ENCODE measurements around the gene TNIK. TPM values are rescaled to one million over a fixed set of nuclear protein-coding genes. Genes with fewer than 3 reads are reported as not detected.
A peak's percentile ranks its signal among the peaks of the same experiment; 100 is the strongest.

The TNIK gene
- total RNA-seq, 2 donors from 2014 or later = 9.0 to 11.6 TPM

- Histone ChIP-seq H3K36me3 (no peaks in the 10 kb centered on the region), H3K4me1 (peaks cover 0 to 29% of the 10 kb centered on the region in 2 donors), H3K27me3 (no peaks in the 10 kb centered on the region), H3K27ac (peak overlapping the region; percentile 46 to 65), H3K4me3 (no peak overlapping the region), H3K9me3 (no peaks in the 10 kb centered on the region)
- DNase-seq (ENCODE audit: low spot score) = no peak
- TF ChIP-seq CTCF (IDR thresholded peaks at IDR 0.05) = no peak
Observed at GRCh38 chr3:171283848-171284222, 176.4 kb downstream of the TNIK start.

GRCh38 chr3:171283183-171283847, 176.9 kb downstream of the TNIK start:
- no peak for TF ChIP-seq CTCF (IDR thresholded peaks at IDR 0.05)
- peaks cover 0 to 29% of the 10 kb centered on the region in 2 donors for H3K4me1 ChIP-seq
- no peaks in the 10 kb centered on the region for H3K27me3 ChIP-seq
- no peak for DNase-seq (ENCODE audit: low spot score)
- H3K36me3 ChIP-seq = no peaks in the 10 kb centered on the region
- no peaks in the 10 kb centered on the region for H3K9me3 ChIP-seq
- peak overlapping the region; percentile 46 to 65 for H3K27ac ChIP-seq
- no peak overlapping the region for H3K4me3 ChIP-seq

GRCh38 chr3:171282041-171282440, 178.2 kb downstream of the TNIK start:
- peaks cover 0 to 29% of the 10 kb centered on the region in 2 donors for H3K4me1 ChIP-seq
- DNase-seq (ENCODE audit: low spot score) = no peak
- peak overlapping the region in 1 of 2 donors; percentile 25 for H3K4me3 ChIP-seq
- no peaks in the 10 kb centered on the region for H3K9me3 ChIP-seq
- H3K36me3 ChIP-seq = no peaks in the 10 kb centered on the region
- H3K27ac ChIP-seq = peak overlapping the region; percentile 46 to 65
- TF ChIP-seq CTCF (IDR thresholded peaks at IDR 0.05) = no peak
- no peaks in the 10 kb centered on the region for H3K27me3 ChIP-seq

GRCh38 chr3:171281256-171281992, 178.8 kb downstream of the TNIK start:
- Histone ChIP-seq H3K4me3 (no peak overlapping the region), H3K9me3 (no peaks in the 10 kb centered on the region), H3K4me1 (peaks cover 0 to 29% of the 10 kb centered on the region in 2 donors), H3K36me3 (no peaks in the 10 kb centered on the region), H3K27me3 (no peaks in the 10 kb centered on the region), H3K27ac (peak overlapping the region in 1 of 2 donors; percentile 65)
- TF ChIP-seq CTCF (IDR thresholded peaks at IDR 0.05) = no peak
- no peak for DNase-seq (ENCODE audit: low spot score)

- no peak overlapping the region for H3K27ac ChIP-seq
- no peaks in the 10 kb centered on the region for H3K27me3 ChIP-seq
- peaks cover 0 to 27% of the 10 kb centered on the region in 2 donors for H3K4me1 ChIP-seq
- no peaks in the 10 kb centered on the region for H3K9me3 ChIP-seq
- H3K36me3 ChIP-seq = no peaks in the 10 kb centered on the region
- no peak for DNase-seq (ENCODE audit: low spot score)
- H3K4me3 ChIP-seq = no peak overlapping the region
- no peak for TF ChIP-seq CTCF (IDR thresholded peaks at IDR 0.05)
Observed at GRCh38 chr3:171279972-171280371, 180.2 kb downstream of the TNIK start.

Data from right atrium auricular region (tissue), 2 donors.